ENCODE data around the gene NSMF.

NSMF gene

GRCh38 chr9:137412431-137412830 is 46.7 kb downstream of the NSMF start:
- no peak for TF ChIP-seq FEZF1 (tag by site-specific recombination; IDR thresholded peaks at IDR 0.05)
- peak; percentile 85 for TF ChIP-seq ZNF341 (tag by site-specific recombination; IDR thresholded peaks at IDR 0.05; ENCODE audit: low read depth)
- peak; percentile 72 for TF ChIP-seq ZIC2 (tag by site-specific recombination; IDR thresholded peaks at IDR 0.05)
- TF ChIP-seq ZNF707 (tag by site-specific recombination; IDR thresholded peaks at IDR 0.05), result no peak
- no peak overlapping the region for H3K4me3 ChIP-seq (ENCODE audit: low read depth, low read length)
- ChIA-PET CTCF (interaction anchor here (0.5 to 2.3 kb wide), 6 partner anchors 11 to 151 kb away, joined by 3 to 19 read pairs (median 5); partner anchors contain the start of genes EXD3 and NOXA1), POLR2A (interaction anchor here (0.6 to 2.7 kb wide), 7 partner anchors 10 to 172 kb away, joined by 3 to 27 read pairs (median 5); partner anchors contain the start of genes EXD3, NOXA1, NRARP and TUBB4B)
- H3K4me1 ChIP-seq (ENCODE audit: control insufficient read depth, insufficient read depth, low read length), result peaks cover 4% of the 10 kb centered on the region; the same call in 1 of the 2 replicates
- H3K36me3 ChIP-seq (ENCODE audit: control insufficient read depth in 2 of 2, insufficient read depth in 1 of 2, low read length in 2 of 2), result no peaks in the 10 kb centered on the region
- no peak overlapping the region for H3K27ac ChIP-seq (ENCODE audit: extremely low read depth, low read depth, low read length)
- H3K9me3 ChIP-seq (ENCODE audit: control insufficient read depth, insufficient read depth, low read depth, low read length), result no peaks in the 10 kb centered on the region

- no peak for TF ChIP-seq ZNF416 (tag by site-specific recombination; IDR thresholded peaks at IDR 0.05)
- no peak for TF ChIP-seq PRDM1 (tag by site-specific recombination; IDR thresholded peaks at IDR 0.05)
- TF ChIP-seq GLIS2 (tag by site-specific recombination; IDR thresholded peaks at IDR 0.05), result peak; percentile 36; the same call in 1 of the 2 replicates
- TF ChIP-seq, protein P1, sequence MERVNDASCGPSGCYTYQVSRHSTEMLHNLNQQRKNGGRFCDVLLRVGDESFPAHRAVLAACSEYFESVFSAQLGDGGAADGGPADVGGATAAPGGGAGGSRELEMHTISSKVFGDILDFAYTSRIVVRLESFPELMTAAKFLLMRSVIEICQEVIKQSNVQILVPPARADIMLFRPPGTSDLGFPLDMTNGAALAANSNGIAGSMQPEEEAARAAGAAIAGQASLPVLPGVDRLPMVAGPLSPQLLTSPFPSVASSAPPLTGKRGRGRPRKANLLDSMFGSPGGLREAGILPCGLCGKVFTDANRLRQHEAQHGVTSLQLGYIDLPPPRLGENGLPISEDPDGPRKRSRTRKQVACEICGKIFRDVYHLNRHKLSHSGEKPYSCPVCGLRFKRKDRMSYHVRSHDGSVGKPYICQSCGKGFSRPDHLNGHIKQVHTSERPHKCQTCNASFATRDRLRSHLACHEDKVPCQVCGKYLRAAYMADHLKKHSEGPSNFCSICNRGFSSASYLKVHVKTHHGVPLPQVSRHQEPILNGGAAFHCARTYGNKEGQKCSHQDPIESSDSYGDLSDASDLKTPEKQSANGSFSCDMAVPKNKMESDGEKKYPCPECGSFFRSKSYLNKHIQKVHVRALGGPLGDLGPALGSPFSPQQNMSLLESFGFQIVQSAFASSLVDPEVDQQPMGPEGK (tag by site-specific recombination; IDR thresholded peaks at IDR 0.05), result peak; percentile 46; the same call in 1 of the 2 replicates
- TF ChIP-seq SP7 (tag by site-specific recombination; IDR thresholded peaks at IDR 0.05), result peak; percentile 18; the same call in 1 of the 2 replicates
- TF ChIP-seq EGR2 (tag by site-specific recombination; IDR thresholded peaks at IDR 0.05; ENCODE audit: low read depth), result peak; percentile 28; the same call in 1 of the 2 replicates
- TF ChIP-seq ZNF391 (tag by site-specific recombination; IDR thresholded peaks at IDR 0.05; ENCODE audit: borderline replicate concordance, low read depth), result no peak
- peak; percentile 47; the same call in 1 of the 2 replicates for TF ChIP-seq ZFP69B (tag by site-specific recombination; IDR thresholded peaks at IDR 0.05)
- Histone ChIP-seq H3K9me3 (ENCODE audit: control insufficient read depth, insufficient read depth, low read depth, low read length) (no peaks in the 10 kb centered on the region), H3K36me3 (ENCODE audit: control insufficient read depth in 2 of 2, insufficient read depth in 1 of 2, low read length in 2 of 2) (no peaks in the 10 kb centered on the region), H3K4me3 (ENCODE audit: low read depth, low read length) (peak overlapping the region; percentile 19), H3K4me1 (ENCODE audit: control insufficient read depth, insufficient read depth, low read length) (peaks cover 4% of the 10 kb centered on the region; the same call in 1 of the 2 replicates), H3K27ac (ENCODE audit: extremely low read depth, low read depth, low read length) (0 out of 2 replicates have a peak overlapping the region, but pooled peaks have one; percentile 16)
- CTCF ChIA-PET, result interaction anchor here (0.5 to 2.3 kb wide), 6 partner anchors 12 to 173 kb away, joined by 3 to 19 read pairs (median 5); partner anchors contain the start of genes EXD3 and NOXA1
- POLR2A ChIA-PET, result interaction anchor here (0.5 to 2.7 kb wide), 7 partner anchors 11 to 344 kb away, joined by 3 to 27 read pairs (median 5); partner anchors contain the start of genes EXD3, NOXA1, NRARP and TUBB4B
Measured at GRCh38 chr9:137411645-137412380, 47.3 kb downstream of the NSMF start.

DNA sequence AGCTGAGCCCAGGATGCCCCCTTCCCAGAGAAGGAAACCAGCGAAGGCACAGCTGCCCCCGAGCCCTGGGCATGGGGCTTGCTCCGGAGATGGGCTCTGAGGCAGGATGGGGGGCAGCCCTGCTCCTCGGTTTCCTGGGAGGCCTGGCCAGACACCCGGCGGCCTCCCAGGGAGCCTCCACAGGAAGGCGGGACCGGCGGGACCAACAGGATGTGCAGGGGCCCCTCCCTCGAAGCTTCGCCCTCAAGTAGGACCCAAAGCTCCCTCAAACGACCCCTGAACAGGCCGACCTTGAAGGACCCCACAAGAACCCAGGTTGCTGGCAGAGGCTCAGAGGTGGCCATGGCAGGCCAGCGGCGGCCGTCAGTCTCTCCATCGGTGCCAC is 47.9 kb downstream of the NSMF start:
- Histone ChIP-seq H3K27ac (ENCODE audit: extremely low read depth, low read depth, low read length) (no peak overlapping the region), H3K4me3 (ENCODE audit: low read depth, low read length) (no peak overlapping the region), H3K4me1 (ENCODE audit: control insufficient read depth, insufficient read depth, low read length) (peaks cover 4% of the 10 kb centered on the region; the same call in 1 of the 2 replicates), H3K36me3 (ENCODE audit: control insufficient read depth in 2 of 2, insufficient read depth in 1 of 2, low read length in 2 of 2) (no peaks in the 10 kb centered on the region), H3K9me3 (ENCODE audit: control insufficient read depth, insufficient read depth, low read depth, low read length) (no peaks in the 10 kb centered on the region)
- ChIA-PET POLR2A (interaction anchor here (2.7 kb wide), 1 partner anchor 11 kb away, joined by 27 read pairs; the partner anchor contains the start of genes EXD3 and NOXA1), CTCF (interaction anchor here (1.2 to 2.3 kb wide), 2 partner anchors 12 to 172 kb away, joined by 4 to 19 read pairs; partner anchors contain the start of genes EXD3 and NOXA1)
- TF ChIP-seq, protein P2, sequence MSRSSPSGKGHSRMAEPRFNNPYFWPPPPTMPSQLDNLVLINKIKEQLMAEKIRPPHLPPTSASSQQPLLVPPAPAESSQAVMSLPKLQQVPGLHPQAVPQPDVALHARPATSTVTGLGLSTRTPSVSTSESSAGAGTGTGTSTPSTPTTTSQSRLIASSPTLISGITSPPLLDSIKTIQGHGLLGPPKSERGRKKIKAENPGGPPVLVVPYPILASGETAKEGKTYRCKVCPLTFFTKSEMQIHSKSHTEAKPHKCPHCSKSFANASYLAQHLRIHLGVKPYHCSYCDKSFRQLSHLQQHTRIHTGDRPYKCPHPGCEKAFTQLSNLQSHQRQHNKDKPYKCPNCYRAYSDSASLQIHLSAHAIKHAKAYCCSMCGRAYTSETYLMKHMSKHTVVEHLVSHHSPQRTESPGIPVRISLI (tag by site-specific recombination; IDR thresholded peaks at IDR 0.05), result no peak
- TF ChIP-seq GLIS1 (tag by site-specific recombination; IDR thresholded peaks at IDR 0.05), result peak; percentile 15; the same call in 1 of the 2 replicates
- TF ChIP-seq, protein P3, sequence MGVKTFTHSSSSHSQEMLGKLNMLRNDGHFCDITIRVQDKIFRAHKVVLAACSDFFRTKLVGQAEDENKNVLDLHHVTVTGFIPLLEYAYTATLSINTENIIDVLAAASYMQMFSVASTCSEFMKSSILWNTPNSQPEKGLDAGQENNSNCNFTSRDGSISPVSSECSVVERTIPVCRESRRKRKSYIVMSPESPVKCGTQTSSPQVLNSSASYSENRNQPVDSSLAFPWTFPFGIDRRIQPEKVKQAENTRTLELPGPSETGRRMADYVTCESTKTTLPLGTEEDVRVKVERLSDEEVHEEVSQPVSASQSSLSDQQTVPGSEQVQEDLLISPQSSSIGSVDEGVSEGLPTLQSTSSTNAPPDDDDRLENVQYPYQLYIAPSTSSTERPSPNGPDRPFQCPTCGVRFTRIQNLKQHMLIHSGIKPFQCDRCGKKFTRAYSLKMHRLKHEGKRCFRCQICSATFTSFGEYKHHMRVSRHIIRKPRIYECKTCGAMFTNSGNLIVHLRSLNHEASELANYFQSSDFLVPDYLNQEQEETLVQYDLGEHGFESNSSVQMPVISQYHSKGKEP (tag by site-specific recombination; IDR thresholded peaks at IDR 0.05), result no peak

Data from HEK293 (cell line).